DOHH2 (cell line): Measurements from ENCODE around the gene SS18L1.

ENCODE experiments used
- EZH2phosphoT487 ChIP-seq: fragments of 200-600 bp; sonication (generic); IDR thresholded peaks from 2 replicates; pipeline ENCODE4 v1.6.1; 2017; ENCODE audit warnings: borderline replicate concordance, mild to moderate bottlenecking, antibody characterized with exemption, low read length, moderate library complexity, mixed read lengths
- TF ChIP-seq, protein P1 (sequence below): fragments of 200-600 bp; sonication (generic); IDR thresholded peaks from one replicate; pipeline ENCODE4 v1.5.1; 2014; ENCODE audit warnings: antibody characterized with exemption, mild to moderate bottlenecking, low read depth, low read length; ENCODE audit not compliant: poor library complexity, severe bottlenecking

DNA sequence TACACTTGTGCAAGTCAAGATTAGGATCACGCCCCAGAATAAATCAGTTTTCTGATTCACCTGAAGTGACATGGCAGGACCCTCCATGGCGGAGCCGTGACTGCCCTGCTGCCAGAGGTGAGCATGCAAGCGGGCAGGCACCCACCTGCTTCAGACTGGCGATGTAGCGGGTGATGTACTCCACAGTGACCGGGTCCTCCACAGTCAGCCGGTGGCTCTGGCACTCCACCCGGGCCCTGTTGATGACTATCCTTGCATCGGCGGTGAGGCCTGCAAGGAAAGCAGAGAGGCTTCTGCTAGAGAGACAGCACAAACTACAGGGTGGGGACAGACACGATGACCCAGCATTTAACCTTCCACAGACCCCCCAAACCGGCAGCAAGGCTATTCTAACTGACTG is 3.9 kb upstream of the SS18L1 start:
- no peak for TF ChIP-seq EZH2phosphoT487
- TF ChIP-seq, protein P1, sequence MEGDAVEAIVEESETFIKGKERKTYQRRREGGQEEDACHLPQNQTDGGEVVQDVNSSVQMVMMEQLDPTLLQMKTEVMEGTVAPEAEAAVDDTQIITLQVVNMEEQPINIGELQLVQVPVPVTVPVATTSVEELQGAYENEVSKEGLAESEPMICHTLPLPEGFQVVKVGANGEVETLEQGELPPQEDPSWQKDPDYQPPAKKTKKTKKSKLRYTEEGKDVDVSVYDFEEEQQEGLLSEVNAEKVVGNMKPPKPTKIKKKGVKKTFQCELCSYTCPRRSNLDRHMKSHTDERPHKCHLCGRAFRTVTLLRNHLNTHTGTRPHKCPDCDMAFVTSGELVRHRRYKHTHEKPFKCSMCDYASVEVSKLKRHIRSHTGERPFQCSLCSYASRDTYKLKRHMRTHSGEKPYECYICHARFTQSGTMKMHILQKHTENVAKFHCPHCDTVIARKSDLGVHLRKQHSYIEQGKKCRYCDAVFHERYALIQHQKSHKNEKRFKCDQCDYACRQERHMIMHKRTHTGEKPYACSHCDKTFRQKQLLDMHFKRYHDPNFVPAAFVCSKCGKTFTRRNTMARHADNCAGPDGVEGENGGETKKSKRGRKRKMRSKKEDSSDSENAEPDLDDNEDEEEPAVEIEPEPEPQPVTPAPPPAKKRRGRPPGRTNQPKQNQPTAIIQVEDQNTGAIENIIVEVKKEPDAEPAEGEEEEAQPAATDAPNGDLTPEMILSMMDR, result no peak
